HG03565 (cell line): ENCODE measurements around the gene APLNR.
"Not testable (repeated sequence)": the region's sequence is repeated elsewhere in the genome, so short reads cannot be mapped to it uniquely, and the experiment has no call there.

ENCODE experiments used
- ATAC-seq: cut with Tn5 transposase; IDR thresholded peaks from one replicate; pipeline ENCODE4 v1.9.1; 2021; ENCODE audit warnings: mild to moderate bottlenecking, moderate library complexity; ENCODE audit not compliant: unreplicated experiment

APLNR gene

GRCh38 chr11:57237204-57237681, at the start of gene APLNR:
Gene APLNR (minus strand): TSS chr11:57237250. CDS start chr11:57237004, 246 bp downstream.
- ATAC-seq: no peak

- ATAC-seq: no peak
These were observed 46.4 kb upstream of the APLNR start for GRCh38 chr11:57283231-57283990.

- ATAC-seq: not testable (repeated sequence)
These were observed 44.5 kb upstream of the APLNR start for GRCh38 chr11:57281546-57281945.

- no peak for ATAC-seq
These were observed 42.1 kb upstream of the APLNR start for GRCh38 chr11:57279116-57279515.

GRCh38 chr11:57278721-57279095, 41.7 kb upstream of the APLNR start:
- ATAC-seq: no peak

GRCh38 chr11:57277845-57278720, 41.0 kb upstream of the APLNR start:
- ATAC-seq: peak; percentile 78

- ATAC-seq: no peak
These were observed 40.1 kb upstream of the APLNR start for GRCh38 chr11:57276971-57277675.

GRCh38 chr11:57276169-57276970, 39.3 kb upstream of the APLNR start:
- no peak for ATAC-seq

- ATAC-seq: no peak
These were observed 38.5 kb upstream of the APLNR start for GRCh38 chr11:57275582-57275981.

GRCh38 chr11:57274904-57275498, 38.0 kb upstream of the APLNR start:
- no peak for ATAC-seq

GRCh38 chr11:57273448-57274058, 36.5 kb upstream of the APLNR start:
- ATAC-seq: no peak

GRCh38 chr11:57269571-57270021, 32.5 kb upstream of the APLNR start:
- ATAC-seq: no peak

GRCh38 chr11:57266157-57266556, 29.1 kb upstream of the APLNR start:
- ATAC-seq: no peak

GRCh38 chr11:57263351-57263750, 26.3 kb upstream of the APLNR start:
- no peak for ATAC-seq

- no peak for ATAC-seq
These were observed 25.1 kb upstream of the APLNR start for GRCh38 chr11:57262157-57262556.

GRCh38 chr11:57260937-57261783, 24.1 kb upstream of the APLNR start:
- ATAC-seq: no peak

- no peak for ATAC-seq
These were observed 19.1 kb upstream of the APLNR start for GRCh38 chr11:57256119-57256518.

GRCh38 chr11:57255618-57256017, 18.6 kb upstream of the APLNR start:
- ATAC-seq: no peak

GRCh38 chr11:57254631-57255030, 17.6 kb upstream of the APLNR start:
- no peak for ATAC-seq
